ENCODE data around the gene SPACA9.

SPACA9 gene

DNA sequence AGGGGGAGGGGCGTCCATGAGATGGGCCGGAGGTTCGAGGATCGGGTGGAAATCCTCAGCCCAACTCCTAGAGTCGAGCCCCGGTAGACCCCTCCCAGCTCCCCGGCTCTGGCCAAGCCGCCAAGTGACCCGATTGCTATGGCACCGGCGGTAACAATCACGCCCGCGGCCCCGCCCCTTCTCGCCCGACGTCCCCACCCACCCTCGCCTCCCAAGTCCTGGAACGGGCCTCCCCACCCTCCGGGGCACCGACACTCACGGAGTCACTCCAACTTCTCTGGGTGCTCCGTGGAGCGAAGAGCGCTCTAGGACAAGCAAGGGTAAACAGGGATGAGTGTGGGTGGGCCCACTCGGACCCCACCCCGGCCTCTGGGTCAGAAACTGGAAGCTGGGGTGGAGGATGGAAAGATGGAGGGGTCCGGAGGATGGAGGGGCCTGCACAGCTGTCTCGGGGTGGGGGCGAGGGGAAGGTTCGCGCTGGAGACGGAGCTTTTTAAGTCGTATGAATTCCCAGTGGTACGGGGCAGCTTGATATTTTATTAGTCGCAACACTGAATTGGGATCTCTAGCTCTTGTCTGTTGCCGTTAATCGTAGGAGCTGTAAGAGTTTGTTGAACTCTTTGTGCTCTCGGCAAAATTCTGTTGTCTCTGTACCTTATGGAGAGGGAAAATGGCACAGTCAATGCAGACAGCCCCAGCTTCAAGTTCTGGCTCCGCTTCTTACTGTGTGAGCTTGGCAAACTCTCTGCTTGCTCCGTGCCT lies at the start of gene SPACA9:
SPACA9 (plus strand) TSS at position 204 of the 762 bp plus-strand sequence. CDS start 5,050 bp downstream, outside the sequence.
- DNase-seq (ENCODE audit: low spot score): peak; percentile 84

DNA sequence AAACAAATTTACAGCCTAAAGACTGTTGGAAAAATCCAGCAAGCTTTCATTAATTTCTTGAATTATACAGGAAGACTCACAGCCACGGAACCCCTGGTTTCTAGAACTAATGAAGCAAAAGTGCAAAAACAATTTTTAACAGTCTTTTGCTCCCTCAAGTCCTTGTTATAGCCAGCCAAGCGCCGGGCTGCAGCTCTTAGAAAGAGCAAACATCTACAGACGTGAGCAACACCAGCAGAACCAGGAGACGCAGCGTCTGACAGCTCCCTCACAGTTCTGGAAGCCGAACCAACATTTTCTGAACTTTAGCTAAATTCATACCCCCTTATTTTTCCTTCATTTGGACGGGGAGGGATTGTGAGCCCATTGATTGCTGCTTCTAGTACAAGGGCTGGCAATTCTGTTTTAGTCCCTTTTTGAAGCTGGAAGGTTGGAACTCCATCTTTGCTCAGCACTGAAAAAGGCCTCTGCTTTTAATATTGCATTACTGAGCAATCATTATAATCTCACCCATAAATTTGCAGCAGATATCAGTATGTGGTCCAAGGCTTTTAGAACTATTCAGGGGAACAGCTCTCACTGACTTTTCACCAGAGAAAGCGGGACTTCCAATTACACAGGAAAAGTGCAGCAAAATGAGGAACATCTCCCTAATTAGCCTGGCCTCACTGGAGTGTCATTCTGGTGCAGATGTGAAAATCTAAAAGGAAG lies 46.4 kb upstream of the SPACA9 start:
- DNase-seq (ENCODE audit: low spot score): no peak

DNA sequence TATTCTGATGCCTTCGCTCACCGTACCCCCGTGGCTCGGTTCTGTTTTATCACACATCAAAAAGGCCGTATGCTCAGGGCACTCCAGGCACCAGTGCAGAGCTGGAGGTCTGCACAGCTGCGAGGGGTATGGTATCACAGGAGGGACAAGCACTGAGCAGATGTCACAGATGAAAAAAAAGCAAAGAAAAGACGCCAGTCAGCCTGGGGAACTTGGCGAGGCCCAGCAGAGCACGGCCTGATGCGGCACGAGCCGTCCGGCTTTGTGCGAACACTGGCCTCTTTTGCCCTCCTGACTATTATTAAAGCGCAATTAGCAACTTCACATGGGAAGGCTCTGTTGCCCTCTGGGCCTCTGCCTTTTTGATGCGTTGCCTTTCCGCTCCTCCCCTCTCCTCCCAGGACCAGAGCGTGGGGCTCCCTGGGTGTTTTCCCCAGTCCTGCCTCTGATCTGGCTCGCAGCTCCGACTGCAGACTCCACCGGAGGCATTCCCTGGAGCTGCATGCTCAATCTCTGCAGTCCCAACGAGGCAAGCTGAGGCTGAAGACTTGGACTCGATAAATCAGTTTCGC lies 45.1 kb upstream of the SPACA9 start:
- DNase-seq (ENCODE audit: low spot score): no peak

DNA sequence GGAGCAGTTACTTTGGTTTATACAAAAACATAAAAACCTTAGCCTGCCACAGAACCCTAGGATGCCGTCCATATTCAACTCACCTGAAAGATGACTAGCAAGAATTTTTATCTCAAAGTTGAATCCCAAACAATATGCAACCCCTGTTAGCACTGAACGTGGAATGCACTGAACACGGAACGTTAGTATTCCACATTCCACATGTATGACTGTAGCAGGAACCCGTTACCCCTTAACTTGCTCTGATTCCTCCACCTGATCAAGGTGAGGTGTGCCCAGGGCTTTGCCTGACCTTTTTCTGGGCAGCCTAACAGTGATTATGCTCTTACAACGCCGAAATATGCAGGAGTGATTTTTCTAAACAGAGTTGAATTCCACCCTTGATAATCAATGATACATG lies 44.4 kb upstream of the SPACA9 start:
- no peak for DNase-seq (ENCODE audit: low spot score)

DNA sequence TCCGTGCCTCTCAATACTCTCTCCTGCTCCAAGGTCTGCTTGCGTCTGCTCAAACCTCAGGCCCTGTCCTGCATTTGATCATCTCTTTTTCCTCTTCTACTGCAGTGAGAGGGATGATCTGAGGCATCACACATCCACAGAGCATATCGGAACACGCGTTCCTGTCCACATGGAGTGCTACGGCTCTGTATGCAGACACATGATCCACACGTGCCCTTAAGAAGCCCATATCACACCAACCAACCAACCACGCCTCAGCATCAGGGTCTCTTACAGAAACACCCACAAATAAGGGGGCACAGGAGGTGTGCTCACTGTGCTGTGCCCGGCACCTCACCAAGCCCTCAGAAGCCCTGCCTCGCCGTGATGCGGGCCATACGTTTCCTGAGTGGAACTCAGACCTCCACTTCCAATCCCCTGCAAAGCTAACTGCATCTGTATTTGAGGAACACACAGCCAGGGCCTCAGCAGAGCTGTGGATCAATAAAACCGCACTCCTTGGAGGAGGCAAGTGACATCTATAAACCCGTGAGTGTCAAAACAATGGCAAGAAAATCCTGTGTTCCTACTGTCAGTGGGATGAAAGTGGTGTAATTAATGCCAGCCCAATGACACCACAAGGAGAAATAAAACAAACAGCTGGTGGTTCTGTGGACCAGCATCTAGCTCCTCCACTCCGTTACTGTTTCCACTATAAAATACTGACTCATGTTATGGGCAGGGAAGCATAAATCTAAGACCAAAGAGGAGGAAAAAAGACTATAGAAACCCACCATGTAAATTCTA lies 41.0 kb upstream of the SPACA9 start:
- no peak for DNase-seq (ENCODE audit: low spot score)

DNA sequence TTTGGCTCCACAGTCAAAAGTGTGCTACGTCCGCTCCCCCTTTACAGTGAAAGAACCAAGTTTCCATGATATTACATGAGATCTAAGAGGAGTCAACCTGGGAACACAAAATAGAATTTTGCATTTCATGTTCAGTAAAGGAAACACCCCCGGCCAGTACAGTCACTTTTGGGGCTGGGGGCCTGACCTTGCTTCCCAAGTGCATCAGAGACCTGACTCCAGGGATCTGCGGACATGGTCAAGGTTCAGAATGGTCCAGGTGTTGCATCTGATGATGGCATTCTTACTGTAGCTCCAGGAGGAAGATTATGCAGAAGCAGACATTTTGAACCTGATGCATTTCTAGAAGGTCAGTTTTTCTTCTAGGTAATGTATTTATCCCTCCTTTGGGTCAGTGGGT lies 40.4 kb upstream of the SPACA9 start:
- no peak for DNase-seq (ENCODE audit: low spot score)

DNA sequence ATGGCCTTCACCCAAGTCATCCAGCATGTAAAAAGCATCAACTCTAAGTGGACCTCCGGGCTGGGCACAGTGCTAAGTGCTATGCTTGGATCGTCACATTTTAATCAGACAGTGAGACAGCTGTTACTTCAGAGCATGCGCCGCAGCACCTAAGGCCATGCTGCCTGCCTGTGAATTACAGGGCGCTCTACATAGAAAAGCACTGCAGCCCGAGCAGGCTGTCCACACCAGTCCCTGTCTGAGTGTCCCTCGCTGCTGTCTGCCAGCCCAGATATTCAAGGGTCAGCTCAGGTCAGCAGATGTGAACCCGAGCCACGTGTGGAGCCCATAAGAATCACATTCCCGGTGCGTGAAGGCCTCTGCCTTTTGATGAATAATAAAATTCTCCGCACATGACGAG lies 37.7 kb upstream of the SPACA9 start:
- DNase-seq (ENCODE audit: low spot score): no peak

DNA sequence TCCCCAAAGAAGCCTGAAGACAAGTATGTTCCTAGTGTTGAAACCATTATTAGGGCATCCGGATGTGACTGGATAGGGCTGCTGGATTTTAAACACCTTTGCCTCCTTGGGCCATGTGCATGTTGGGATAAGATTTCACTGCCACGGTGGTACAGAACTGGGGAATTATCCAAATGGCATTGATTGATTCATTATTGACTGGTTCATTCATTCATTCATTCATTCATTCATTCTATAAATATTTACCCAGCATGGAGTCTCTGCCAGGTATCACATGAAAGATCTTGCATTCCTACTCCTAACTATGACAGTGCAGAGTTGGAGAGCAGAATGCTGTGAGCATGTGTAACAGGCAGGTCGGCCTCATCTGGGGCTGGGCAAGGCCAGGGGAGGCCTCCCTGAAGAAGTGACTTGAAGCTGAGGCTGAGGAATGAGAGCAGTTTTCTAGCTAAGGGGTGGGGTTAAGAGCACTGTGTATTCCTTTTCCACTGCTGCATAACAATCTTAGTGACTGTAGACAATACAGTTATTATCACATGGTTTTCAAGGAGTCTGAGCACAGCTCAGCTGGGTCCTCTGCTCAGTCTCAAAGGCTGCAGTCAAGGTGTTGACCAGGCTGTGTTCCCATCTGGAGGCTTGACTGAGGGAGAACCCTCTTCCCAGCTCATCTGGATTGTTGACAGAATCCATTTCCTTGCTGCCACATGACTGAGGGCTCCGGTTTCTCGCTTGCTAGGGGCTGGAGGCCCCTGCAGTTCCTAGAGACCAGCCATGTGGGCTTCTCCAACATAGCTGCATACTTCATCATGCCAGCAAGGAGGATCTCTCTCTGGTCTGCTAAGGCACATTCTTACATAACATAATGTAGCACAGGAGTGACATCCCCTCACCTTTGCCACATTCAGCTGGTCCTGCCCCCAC lies 36.3 kb upstream of the SPACA9 start:
- no peak for DNase-seq (ENCODE audit: low spot score)

DNA sequence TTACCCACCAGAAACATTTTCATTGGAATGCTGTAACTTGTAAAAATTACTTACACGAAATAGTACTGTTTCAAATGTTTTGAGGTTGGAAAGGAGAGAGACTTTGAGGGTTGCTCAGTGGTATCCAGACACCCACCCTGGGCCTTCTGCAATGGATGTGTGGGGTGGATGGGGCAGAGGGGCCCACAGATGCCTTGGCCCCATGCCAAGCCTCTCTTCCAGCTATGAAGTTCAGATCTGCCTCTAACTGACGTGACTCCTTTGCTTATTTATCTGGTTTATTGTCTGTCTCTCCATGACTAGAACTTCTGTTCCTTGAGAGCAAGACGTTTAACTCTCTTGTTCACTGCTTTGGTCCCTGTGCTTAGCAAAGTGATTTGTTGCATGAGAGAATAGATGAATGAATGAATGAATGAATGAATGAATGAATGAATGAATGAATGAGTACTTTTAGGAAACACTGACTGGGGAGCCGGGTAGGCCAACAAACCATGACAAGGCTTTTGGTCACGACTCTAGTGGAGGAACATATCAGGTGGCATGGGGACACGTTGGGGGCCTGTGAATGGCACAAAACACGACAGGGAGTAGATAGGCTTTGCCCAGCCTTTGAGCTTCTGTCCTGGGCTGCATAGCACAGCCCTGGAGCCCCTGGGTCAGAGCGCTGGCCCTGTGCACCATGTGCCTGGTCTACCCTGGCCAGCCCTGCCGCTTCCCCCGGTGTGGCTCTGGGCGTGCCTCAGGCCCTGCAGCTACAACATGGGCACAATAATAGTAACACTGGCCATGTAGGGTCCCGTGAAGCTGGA lies 32.4 kb upstream of the SPACA9 start:
- DNase-seq (ENCODE audit: low spot score): no peak

DNA sequence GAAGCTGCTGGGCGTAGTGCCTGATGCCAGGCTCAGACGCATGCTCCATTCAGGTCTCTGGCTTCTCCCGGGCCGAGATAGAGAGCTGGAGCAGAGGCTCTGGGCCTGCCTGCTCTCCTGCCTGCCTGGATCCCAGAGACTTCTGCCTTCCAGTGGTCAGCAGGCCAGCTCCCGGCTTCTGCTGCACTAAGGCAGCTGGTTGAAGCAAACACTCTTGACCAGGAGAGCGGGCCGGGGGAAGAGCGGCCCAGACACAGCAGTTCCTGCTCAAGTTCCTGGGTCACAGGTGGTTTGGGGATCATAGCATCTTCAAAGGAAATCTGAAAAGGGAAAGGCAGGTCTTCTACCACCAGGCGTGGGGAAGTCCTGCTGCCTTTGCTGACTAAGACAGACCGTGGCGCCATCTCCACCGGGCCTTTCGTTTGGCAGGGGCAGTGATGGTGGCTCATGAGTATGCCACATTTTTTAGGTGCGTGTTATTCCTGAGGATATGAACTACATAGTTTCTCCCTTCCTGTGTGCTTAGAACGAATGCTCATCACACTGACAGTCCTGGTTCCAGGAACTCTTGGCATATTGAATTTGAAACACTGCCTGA lies 31.7 kb upstream of the SPACA9 start:
- DNase-seq (ENCODE audit: low spot score): no peak

DNA sequence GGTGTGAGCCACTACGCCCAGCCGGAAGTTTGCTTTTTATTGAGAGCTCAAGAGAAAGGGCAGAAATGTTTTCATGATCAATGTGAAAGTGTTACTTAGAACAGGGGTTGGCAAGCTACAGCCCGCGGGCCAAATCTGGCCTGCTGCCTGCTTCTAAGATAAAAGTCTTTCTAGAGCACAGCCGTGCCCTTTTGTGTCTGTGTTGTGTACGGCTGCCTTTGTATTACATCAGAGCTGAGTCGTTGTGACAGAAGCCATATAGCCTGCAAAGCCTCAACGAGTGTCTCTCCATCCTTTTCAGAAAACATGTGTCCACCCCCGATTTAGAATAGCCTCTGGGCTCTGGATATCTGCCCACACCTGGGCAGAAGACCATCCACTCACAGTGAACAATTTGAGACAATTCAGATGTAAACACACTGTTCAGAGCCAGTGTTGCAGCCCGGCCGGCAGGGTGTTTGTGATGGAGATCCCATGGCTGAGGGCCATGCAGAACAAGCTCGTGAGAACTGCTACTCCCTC lies 29.5 kb upstream of the SPACA9 start:
- DNase-seq (ENCODE audit: low spot score): no peak

DNA sequence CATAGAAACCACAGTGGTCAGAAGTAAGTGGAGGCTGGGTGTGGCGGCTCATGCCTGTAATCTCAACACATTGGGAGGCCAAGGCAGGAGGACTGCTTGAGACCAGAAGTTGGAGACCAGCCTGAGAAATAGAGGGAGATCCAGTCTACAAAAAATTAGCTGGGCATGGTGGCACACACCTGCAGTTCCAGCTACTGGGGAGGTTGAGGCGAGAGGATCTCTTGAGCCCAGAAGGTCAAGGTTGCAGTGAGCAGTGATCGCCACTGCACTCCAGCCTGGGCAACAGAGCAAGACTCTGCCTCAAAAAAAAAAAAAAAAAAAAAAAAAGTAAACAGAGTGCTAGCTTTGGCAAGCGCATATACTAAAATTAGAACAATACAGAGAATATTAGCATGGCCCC lies 25.2 kb upstream of the SPACA9 start:
- no peak for DNase-seq (ENCODE audit: low spot score)

DNA sequence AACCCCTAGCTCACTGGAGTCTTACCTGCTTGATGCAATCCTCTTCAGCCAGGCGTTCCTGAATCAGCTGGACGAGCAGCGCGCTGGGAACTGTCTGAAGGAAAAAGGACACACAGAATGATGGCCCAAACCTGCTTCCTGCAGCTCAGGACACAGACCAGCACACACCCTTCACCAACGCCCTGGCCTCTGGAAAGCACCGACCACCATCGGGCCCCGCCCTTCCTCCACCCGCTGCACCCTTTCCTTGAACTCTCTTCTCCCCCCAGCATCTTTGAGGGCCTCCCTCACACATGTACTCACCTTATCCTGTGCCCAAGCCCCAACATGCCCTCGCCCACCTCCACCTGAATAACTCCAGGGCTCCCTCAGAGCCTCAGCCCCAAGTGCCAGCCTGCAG lies 23.9 kb upstream of the SPACA9 start:
- DNase-seq (ENCODE audit: low spot score): no peak

DNA sequence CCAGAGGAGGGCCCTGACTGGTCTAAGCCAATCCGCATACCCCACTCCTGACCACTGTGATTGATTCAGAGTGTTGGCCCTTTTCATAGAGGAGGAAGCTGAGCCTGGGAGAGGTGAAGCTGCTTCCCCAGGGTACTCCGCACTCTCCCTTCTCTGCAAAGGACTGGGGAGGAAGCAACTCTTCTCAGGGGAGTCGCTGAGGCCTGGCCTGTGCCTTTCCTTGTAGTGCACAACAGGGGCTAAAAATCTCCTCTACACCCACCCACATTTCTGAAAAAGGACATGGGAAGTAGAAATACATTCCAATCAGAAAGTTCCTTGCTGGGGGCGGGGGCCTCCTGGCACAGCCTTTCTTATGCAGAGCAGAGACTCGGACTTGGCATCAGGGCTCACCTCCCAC lies 22.8 kb upstream of the SPACA9 start:
- DNase-seq (ENCODE audit: low spot score): no peak

DNA sequence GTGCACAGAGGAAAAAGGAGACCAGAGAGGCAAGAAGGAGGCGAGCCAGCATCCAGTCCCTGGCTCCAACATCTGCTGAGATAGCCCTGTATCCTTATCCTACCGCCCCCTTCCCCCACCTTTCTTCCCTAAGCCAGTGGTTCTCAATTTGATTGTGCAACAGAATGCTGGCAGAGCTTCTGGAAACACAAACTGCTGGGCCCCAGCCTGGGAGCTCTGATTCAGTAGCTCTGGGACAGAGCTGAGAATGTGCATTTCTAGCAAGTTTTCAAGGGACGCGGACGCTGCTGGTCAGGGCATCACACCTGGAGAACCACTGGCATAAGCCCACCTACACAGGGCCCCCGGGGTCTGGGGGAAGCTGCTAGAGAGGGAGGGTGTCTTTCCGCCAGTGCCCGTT lies 21.7 kb upstream of the SPACA9 start:
- no peak for DNase-seq (ENCODE audit: low spot score)

DNA sequence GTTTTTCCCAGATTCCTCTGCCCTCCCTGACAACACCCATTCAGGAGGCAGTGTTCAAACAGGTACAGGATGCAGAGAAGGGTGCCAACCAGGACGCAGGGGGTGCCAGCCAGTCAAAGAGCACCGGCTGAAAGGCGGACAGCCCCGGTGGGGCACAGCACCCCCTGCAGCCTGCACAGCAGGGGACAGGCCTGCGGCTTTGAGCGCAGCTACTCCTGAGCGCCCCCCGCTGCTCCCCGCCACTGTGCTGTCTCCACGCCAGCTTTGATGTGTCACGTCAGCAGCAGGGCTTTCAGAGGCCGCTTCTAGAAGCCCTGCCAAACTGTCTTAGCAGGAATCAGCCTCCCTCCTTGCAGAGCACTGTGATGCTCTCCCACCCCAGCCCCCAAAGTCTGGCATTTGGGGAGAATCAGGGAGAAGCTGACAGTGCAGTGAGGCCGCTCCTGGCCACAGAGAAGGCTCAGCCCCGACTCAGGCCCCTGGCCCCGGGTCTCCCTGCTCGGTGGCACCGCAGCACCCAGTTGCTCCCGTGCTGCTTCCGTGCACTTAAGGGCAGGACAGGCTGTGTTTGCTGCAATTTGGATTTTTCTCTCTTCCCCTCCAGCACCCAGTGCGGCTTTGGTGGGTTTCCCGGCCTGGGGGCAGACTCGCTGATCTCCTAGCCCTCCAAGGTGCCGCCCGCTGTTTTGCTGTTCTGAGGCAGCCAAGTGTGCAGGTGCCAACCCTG lies 20.9 kb upstream of the SPACA9 start:
- no peak for DNase-seq (ENCODE audit: low spot score)

DNA sequence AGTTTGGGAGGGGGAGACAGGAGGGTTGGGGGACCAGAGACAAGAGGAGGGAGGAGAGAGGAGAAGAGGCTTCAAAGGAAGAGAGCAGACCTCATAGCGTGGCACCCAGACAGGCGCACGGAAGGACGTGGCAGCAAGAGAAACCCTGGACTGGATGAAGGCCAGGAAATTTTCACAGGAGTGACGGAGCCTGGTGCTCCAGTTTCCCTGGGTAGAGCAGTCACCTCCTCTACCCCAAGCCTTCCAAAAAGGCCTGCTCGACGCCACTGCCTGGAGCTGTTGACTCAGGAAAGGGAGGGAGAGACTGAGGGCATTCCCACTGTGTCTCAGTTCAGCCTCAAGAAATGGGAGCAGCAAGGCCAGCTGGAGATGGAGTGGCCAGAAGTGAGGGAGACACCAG lies 19.9 kb upstream of the SPACA9 start:
- DNase-seq (ENCODE audit: low spot score): no peak

DNA sequence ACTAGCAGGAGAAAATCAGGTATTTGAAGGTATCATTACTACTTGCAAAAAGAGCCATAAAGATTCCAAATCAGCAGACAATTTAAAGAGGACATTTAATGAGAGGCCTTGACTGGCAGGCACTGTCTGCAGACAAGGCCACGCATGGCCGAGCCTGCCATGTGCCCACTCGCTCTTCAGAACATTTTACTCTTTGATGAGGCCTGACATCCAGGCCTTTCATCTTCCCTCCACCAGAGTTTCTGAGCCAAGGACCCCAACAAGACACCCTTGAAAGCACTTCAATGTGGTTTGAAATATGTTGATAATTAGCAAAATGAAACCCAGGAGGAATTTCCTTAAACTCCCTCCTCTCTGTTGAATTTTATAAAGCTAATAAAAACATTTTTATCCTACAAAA lies 17.0 kb upstream of the SPACA9 start:
- DNase-seq (ENCODE audit: low spot score): no peak

DNA sequence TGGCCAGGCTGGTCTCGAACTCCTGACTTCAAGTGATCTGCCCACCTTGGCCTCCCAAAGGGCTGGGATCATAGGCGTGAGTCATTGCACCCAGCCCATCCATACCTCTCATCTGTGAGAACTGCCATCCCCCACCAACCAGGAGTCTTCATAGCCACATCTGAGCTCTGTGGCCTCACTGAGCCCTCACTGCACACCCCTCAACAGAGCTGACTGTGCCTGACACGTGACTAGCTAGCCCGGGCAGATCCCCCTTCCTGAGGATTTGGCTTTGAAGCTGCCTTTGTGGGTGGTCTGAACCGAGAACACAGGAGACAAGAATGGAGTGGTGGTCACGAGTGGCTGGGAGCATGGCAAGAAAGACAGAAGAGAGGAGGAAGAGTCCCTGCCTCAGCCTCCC lies 16.2 kb upstream of the SPACA9 start:
- DNase-seq (ENCODE audit: low spot score): no peak

Measured in left forelimb (tissue), 1 donor.